H9 (cell line): ENCODE data around the gene BCAS4. TPM values are rescaled to one million over a fixed set of nuclear protein-coding genes. Genes with fewer than 3 reads are reported as not detected.

Source experiments
- DNase-seq: peaks from one replicate; pipeline ENCODE4 v3.0.0-alpha.2; 2017
- H2AFZ ChIP-seq: one replicate; pipeline ENCODE4 v1.6.1; 2013; ENCODE audit warnings: mild to moderate bottlenecking, low read length, control low read depth, moderate library complexity
- H2AK5ac ChIP-seq: 2 replicates; pipeline ENCODE4 v1.6.1; 2013; ENCODE audit warnings: low read length, control low read depth, mixed read lengths; ENCODE audit not compliant: insufficient read length
- H2BK120ac ChIP-seq: one replicate; pipeline ENCODE4 v1.6.1; 2013; ENCODE audit warnings: low read depth, mild to moderate bottlenecking, low read length, control low read depth, inconsistent platforms; ENCODE audit not compliant: poor library complexity, severe bottlenecking
- H2BK12ac ChIP-seq: 2 replicates; pipeline ENCODE4 v1.6.1; 2013; ENCODE audit warnings: low read length, control low read depth, mixed read lengths, low read depth; ENCODE audit not compliant: insufficient read length
- H2BK15ac ChIP-seq: 2 replicates; pipeline ENCODE4 v1.6.1; 2013; ENCODE audit warnings: low read depth, low read length, control low read depth
- H2BK20ac ChIP-seq: one replicate; pipeline ENCODE4 v1.6.1; 2013; ENCODE audit warnings: low read depth, mild to moderate bottlenecking, low read length, control low read depth, inconsistent platforms; ENCODE audit not compliant: poor library complexity, severe bottlenecking
- H2BK5ac ChIP-seq: 2 replicates; pipeline ENCODE4 v1.6.1; 2013; ENCODE audit warnings: low read length, control low read depth, mixed read lengths; ENCODE audit not compliant: insufficient read length
- H3K14ac ChIP-seq: 2 replicates; pipeline ENCODE4 v1.6.1; 2013; ENCODE audit warnings: low read length, control low read depth; ENCODE audit not compliant: insufficient read depth
- H3K18ac ChIP-seq: 2 replicates; pipeline ENCODE4 v1.6.1; 2013; ENCODE audit warnings: low read depth, mild to moderate bottlenecking, mixed read lengths, low read length, control low read depth; ENCODE audit not compliant: insufficient read length
- H3K23ac ChIP-seq: 2 replicates; pipeline ENCODE4 v1.6.1; 2013; ENCODE audit warnings: low read length, control low read depth, mixed read lengths, low read depth; ENCODE audit not compliant: insufficient read length
- H3K23me2 ChIP-seq: 2 replicates; pipeline ENCODE4 v1.6.1; 2013; ENCODE audit warnings: low read depth, mild to moderate bottlenecking, mixed read lengths, low read length, control low read depth; ENCODE audit not compliant: insufficient read length, poor library complexity, severe bottlenecking
- H3K27ac ChIP-seq: 2 replicates; pipeline ENCODE4 v1.5.1; 2013; ENCODE audit warnings: low read length, control low read depth, mixed read lengths, low read depth; ENCODE audit not compliant: insufficient read length
- H3K27me3 ChIP-seq: 2 replicates; pipeline ENCODE4 v1.6.1; 2013; ENCODE audit warnings: low read length, control low read depth, inconsistent platforms; ENCODE audit not compliant: insufficient read depth
- H3K4ac ChIP-seq: 2 replicates; pipeline ENCODE4 v1.6.1; 2013; ENCODE audit warnings: low read depth, mild to moderate bottlenecking, control low read depth, inconsistent platforms, low read length, moderate library complexity
- H3K4me1 ChIP-seq: 2 replicates; pipeline ENCODE4 v1.6.1; 2013; ENCODE audit warnings: low read length, control low read depth, inconsistent platforms; ENCODE audit not compliant: insufficient read depth
- H3K4me2 ChIP-seq: 2 replicates; pipeline ENCODE4 v1.6.1; 2013; ENCODE audit warnings: low read length, control low read depth, mixed read lengths; ENCODE audit not compliant: insufficient read length, insufficient read depth
- H3K56ac ChIP-seq: 2 replicates; pipeline ENCODE4 v1.6.1; 2013; ENCODE audit warnings: low read depth, mild to moderate bottlenecking, mixed read lengths, low read length, control low read depth; ENCODE audit not compliant: insufficient read length
- H3K79me1 ChIP-seq: 2 replicates; pipeline ENCODE4 v1.6.1; 2013; ENCODE audit warnings: low read depth, mild to moderate bottlenecking, moderate library complexity, low read length, control low read depth, inconsistent platforms; ENCODE audit not compliant: insufficient read depth, poor library complexity, severe bottlenecking
- H3K79me2 ChIP-seq: 2 replicates; pipeline ENCODE4 v1.6.1; 2013; ENCODE audit warnings: low read length, control low read depth, inconsistent platforms; ENCODE audit not compliant: insufficient read depth
- H3K9ac ChIP-seq: 2 replicates; pipeline ENCODE4 v1.6.1; 2013; ENCODE audit warnings: low read length, control low read depth, mixed read lengths; ENCODE audit not compliant: insufficient read length; ENCODE audit errors: extremely low read depth
- H3K9me3 ChIP-seq: one replicate; pipeline ENCODE4 v1.6.1; 2013; ENCODE audit warnings: low read depth, low read length, inconsistent platforms; ENCODE audit not compliant: control insufficient read depth
- H3T11ph ChIP-seq: one replicate; pipeline ENCODE4 v1.6.1; 2013; ENCODE audit warnings: mild to moderate bottlenecking, low read length, control low read depth, inconsistent platforms
- H4K20me1 ChIP-seq: one replicate; pipeline ENCODE4 v1.6.1; 2013; ENCODE audit not compliant: control insufficient read depth, insufficient read length, insufficient read depth
- H4K5ac ChIP-seq: 2 replicates; pipeline ENCODE4 v1.6.1; 2013; ENCODE audit warnings: low read depth, mild to moderate bottlenecking, mixed read lengths, low read length, control low read depth; ENCODE audit not compliant: insufficient read length
- H4K8ac ChIP-seq: replicated peaks from 2 replicates; pipeline ENCODE4 v1.6.1; 2013; ENCODE audit warnings: low read length, control low read depth, mixed read lengths, low read depth; ENCODE audit not compliant: insufficient read length
- H4K91ac ChIP-seq: 2 replicates; pipeline ENCODE4 v1.6.1; 2013; ENCODE audit warnings: low read depth, mild to moderate bottlenecking, moderate library complexity, mixed read lengths, low read length, control low read depth; ENCODE audit not compliant: insufficient read length
- H3K27ac Mint-ChIP-seq, 3 experiments: 2 replicates in 2 of 3; 3 replicates in 1 of 3; pipeline ENCODE4 v1.8.0; 2020 to 2021; ENCODE audit warnings: mixed read lengths in 3 of 3, mild to moderate bottlenecking in 1 of 3, moderate library complexity in 1 of 3
- H3K27me3 Mint-ChIP-seq: 2 replicates; pipeline ENCODE4 v1.8.0; 2021; ENCODE audit warnings: low read depth, mild to moderate bottlenecking, moderate library complexity, mixed read lengths
- H3K36me3 Mint-ChIP-seq, 3 experiments: 2 replicates in 2 of 3; 3 replicates in 1 of 3; pipeline ENCODE4 v1.8.0; 2020 to 2021; ENCODE audit warnings: low read depth in 3 of 3, mixed read lengths in 3 of 3; ENCODE audit not compliant: insufficient read depth in 1 of 3
- H3K4me1 Mint-ChIP-seq, 2 experiments: 2 replicates each; pipeline ENCODE4 v1.8.0; 2020; ENCODE audit warnings: mixed read lengths in 2 of 2
- H3K4me3 Mint-ChIP-seq, 2 experiments: 2 replicates in 1 of 2; 3 replicates in 1 of 2; pipeline ENCODE4 v1.8.0; 2020 to 2021; ENCODE audit warnings: mild to moderate bottlenecking in 2 of 2, mixed read lengths in 2 of 2, moderate library complexity in 1 of 2
- H3K9me3 Mint-ChIP-seq, 2 experiments: 2 replicates in 1 of 2; 3 replicates in 1 of 2; pipeline ENCODE4 v1.8.0; 2020; ENCODE audit warnings: mild to moderate bottlenecking in 2 of 2, mixed read lengths in 2 of 2, moderate library complexity in 1 of 2
- WGBS: extraction: QIAGEN DNeasy Blood & Tissue Kit; methylation state at CpG from one replicate; pipeline ENCODE4 v1.1.7; 2013; ENCODE audit warnings: missing lambda C conversion rate, low lambda C conversion rate, mixed read lengths; ENCODE audit not compliant: insufficient read length; ENCODE audit errors: extremely low coverage; 5-methylcytosine and 5-hydroxymethylcytosine counted together
- total RNA-seq: library from RNA; stranded (reverse); gene quantifications from 2 replicates; pipeline ENCODE4 v1.2.1, GENCODE V29; 2021
- TF ChIP-seq, protein P1 (sequence below): fragments of 200-600 bp; sonication (generic); conservative IDR thresholded peaks from 3 replicates; pipeline ENCODE4 v1.8.0; 2021; ENCODE audit warnings: antibody characterized with exemption, mild to moderate bottlenecking

The BCAS4 gene
- total RNA-seq, 1 experiment from 2014 or later: 16.9 TPM

DNA sequence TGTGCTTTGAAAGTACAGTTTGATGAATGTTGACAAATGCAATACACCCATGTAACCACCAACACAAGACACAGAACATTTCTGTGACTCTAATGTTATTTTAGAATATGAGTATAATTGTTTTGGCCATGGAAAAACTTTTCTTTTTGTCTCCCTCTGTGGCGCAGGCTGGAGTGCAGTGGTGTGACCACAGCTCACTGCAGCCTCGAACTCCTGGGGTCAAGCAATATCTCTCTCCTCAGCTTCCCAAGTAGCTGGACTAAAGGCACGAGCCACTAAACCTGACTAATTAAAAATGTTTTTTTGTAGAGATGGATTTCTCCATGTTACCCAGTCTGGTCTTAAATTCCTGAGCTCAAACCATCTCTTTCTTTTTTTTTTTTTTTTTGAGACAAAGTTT, 20.3 kb upstream of the BCAS4 start:
- Histone ChIP-seq H2BK120ac (no peak overlapping the region), H2AFZ (no peak overlapping the region), H3K27ac (no peak overlapping the region), H3K79me1 (no peaks in the 10 kb centered on the region), H3K23me2 (no peaks in the 10 kb centered on the region), H2BK20ac (no peak overlapping the region), H3K79me2 (no peaks in the 10 kb centered on the region), H2AK5ac (no peak overlapping the region), H3K14ac (no peak overlapping the region), H3K4me2 (no peak overlapping the region), H3K9me3 (no peaks in the 10 kb centered on the region), H3K4me1 (no peaks in the 10 kb centered on the region), H4K5ac (no peak overlapping the region), H3K27me3 (no peaks in the 10 kb centered on the region), H2BK12ac (no peak overlapping the region), H2BK5ac (no peak overlapping the region), H3K9ac (no peak overlapping the region), H2BK15ac (no peak overlapping the region), H4K91ac (no peak overlapping the region), H3K56ac (no peak overlapping the region), H3K23ac (no peak overlapping the region), H4K8ac (no peak overlapping the region), H4K20me1 (no peaks in the 10 kb centered on the region), H3T11ph (no peak overlapping the region), H3K4ac (no peak overlapping the region), H3K18ac (no peak overlapping the region)
- peak; percentile 4 for DNase-seq
- WGBS: no CpG with 5 or more reads among the region's 3 CpGs
- no peaks in the 10 kb centered on the region for H3K36me3 Mint-ChIP-seq
- no peak overlapping the region for H3K4me3 Mint-ChIP-seq
- H3K27me3 Mint-ChIP-seq: no peaks in the 10 kb centered on the region; the same call in 1 of the 2 replicates
- H3K4me1 Mint-ChIP-seq: peaks cover 5 to 10% of the 10 kb centered on the region in 2 experiments
- TF ChIP-seq, protein P1, sequence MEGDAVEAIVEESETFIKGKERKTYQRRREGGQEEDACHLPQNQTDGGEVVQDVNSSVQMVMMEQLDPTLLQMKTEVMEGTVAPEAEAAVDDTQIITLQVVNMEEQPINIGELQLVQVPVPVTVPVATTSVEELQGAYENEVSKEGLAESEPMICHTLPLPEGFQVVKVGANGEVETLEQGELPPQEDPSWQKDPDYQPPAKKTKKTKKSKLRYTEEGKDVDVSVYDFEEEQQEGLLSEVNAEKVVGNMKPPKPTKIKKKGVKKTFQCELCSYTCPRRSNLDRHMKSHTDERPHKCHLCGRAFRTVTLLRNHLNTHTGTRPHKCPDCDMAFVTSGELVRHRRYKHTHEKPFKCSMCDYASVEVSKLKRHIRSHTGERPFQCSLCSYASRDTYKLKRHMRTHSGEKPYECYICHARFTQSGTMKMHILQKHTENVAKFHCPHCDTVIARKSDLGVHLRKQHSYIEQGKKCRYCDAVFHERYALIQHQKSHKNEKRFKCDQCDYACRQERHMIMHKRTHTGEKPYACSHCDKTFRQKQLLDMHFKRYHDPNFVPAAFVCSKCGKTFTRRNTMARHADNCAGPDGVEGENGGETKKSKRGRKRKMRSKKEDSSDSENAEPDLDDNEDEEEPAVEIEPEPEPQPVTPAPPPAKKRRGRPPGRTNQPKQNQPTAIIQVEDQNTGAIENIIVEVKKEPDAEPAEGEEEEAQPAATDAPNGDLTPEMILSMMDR: no peak
- H3K27ac Mint-ChIP-seq: no peak overlapping the region
- no peaks in the 10 kb centered on the region for H3K9me3 Mint-ChIP-seq
